CD4-positive, CD25-positive, alpha-beta regulatory T cell (primary cell): ENCODE data around the gene HCN4. TPM values are rescaled to one million over a fixed set of nuclear protein-coding genes. Genes with fewer than 3 reads are reported as not detected.

Experiments used
- ATAC-seq, 2 donors: fragments of 150-1000 bp; cut with Tn5 transposase; one replicate each; pipeline ENCODE4 v1.10.0; 2021; ENCODE audit warnings: low read depth in 2 of 2, moderate number of reproducible peaks in 2 of 2, moderate library complexity in 1 of 2
- DNase-seq, 3 donors: peaks; one replicate each; pipeline versions ENCODE4 v3.0.0 to v3.0.0-alpha.2; 2012 to 2022; ENCODE audit warnings: mixed read lengths in 1 of 3
- H3K27ac ChIP-seq: one replicate; pipeline ENCODE4 v1.7.0; 2013; ENCODE audit warnings: mild to moderate bottlenecking, low read length; ENCODE audit not compliant: insufficient read depth, poor library complexity, severe bottlenecking
- H3K27me3 ChIP-seq: one replicate; pipeline ENCODE4 v1.7.0; 2013; ENCODE audit warnings: low read length; ENCODE audit not compliant: control insufficient read depth, insufficient read depth
- H3K36me3 ChIP-seq: one replicate; pipeline ENCODE4 v1.7.0; 2013; ENCODE audit warnings: mild to moderate bottlenecking, low read length, moderate library complexity; ENCODE audit not compliant: control insufficient read depth, insufficient read depth
- H3K4me1 ChIP-seq: 2 replicates; pipeline ENCODE4 v1.7.0; 2013; ENCODE audit warnings: mild to moderate bottlenecking, low read length; ENCODE audit not compliant: insufficient read depth, control insufficient read depth, poor library complexity, severe bottlenecking
- H3K4me3 ChIP-seq: one replicate; pipeline ENCODE4 v1.7.0; 2013; ENCODE audit warnings: low read depth, mild to moderate bottlenecking, low read length, moderate library complexity
- H3K9me3 ChIP-seq, 2 experiments: 1 replicate in 1 of 2; 2 replicates in 1 of 2; pipeline ENCODE4 v1.7.0; 2013; ENCODE audit warnings: low read length in 2 of 2, mild to moderate bottlenecking in 1 of 2, moderate library complexity in 1 of 2; ENCODE audit not compliant: control insufficient read depth in 2 of 2
- H3K27ac Mint-ChIP-seq, 3 donors: one replicate each; pipeline ENCODE4 v1.8.0; 2020 to 2022; ENCODE audit warnings: mild to moderate bottlenecking in 3 of 3, mixed read lengths in 3 of 3, moderate library complexity in 2 of 3
- H3K27me3 Mint-ChIP-seq: one replicate; pipeline ENCODE4 v1.8.0; 2022; ENCODE audit warnings: mild to moderate bottlenecking, mixed read lengths
- H3K36me3 Mint-ChIP-seq: one replicate; pipeline ENCODE4 v1.8.0; 2020; ENCODE audit warnings: mixed read lengths
- H3K4me1 Mint-ChIP-seq, 4 donors: one replicate each; pipeline ENCODE4 v1.8.0; 2020 to 2022; ENCODE audit warnings: mixed read lengths in 4 of 4, mild to moderate bottlenecking in 1 of 4
- H3K4me3 Mint-ChIP-seq, 4 donors: one replicate each; pipeline ENCODE4 v1.8.0; 2020 to 2022; ENCODE audit warnings: mild to moderate bottlenecking in 4 of 4, mixed read lengths in 4 of 4, moderate library complexity in 3 of 4
- H3K9me3 Mint-ChIP-seq, 7 donors: one replicate each; pipeline ENCODE4 v1.8.0; 2020 to 2022; ENCODE audit warnings: mixed read lengths in 7 of 7, mild to moderate bottlenecking in 3 of 7, moderate library complexity in 2 of 7
- polyA plus RNA-seq, 4 donors: library from polyadenylated mRNA; unstranded; fragments of 300-500 nt; fragmentation: Illumina TruSeq; gene quantifications; one replicate each; pipeline ENCODE4 v1.2.3, GENCODE V29; 2021
- total RNA-seq: library from RNA; stranded (reverse); gene quantifications from one replicate; pipeline ENCODE4 v1.2.3, GENCODE V29; 2022

HCN4 gene
- total and polyA plus RNA-seq, 5 donors from 2014 or later = not detected

- no peak overlapping the region for H3K27ac Mint-ChIP-seq
- H3K27ac ChIP-seq = no peak overlapping the region
- no peak overlapping the region for H3K4me3 Mint-ChIP-seq
- no peaks in the 10 kb centered on the region for H3K36me3 Mint-ChIP-seq
- no peaks in the 10 kb centered on the region for H3K9me3 Mint-ChIP-seq
- H3K4me3 ChIP-seq = no peak overlapping the region
- H3K4me1 ChIP-seq = no peaks in the 10 kb centered on the region
- H3K36me3 ChIP-seq = no peaks in the 10 kb centered on the region
- peaks cover 8% of the 10 kb centered on the region for H3K27me3 Mint-ChIP-seq
- H3K4me1 Mint-ChIP-seq = peaks cover 0 to 16% (median 2%) of the 10 kb centered on the region in 4 donors
- H3K27me3 ChIP-seq = no peaks in the 10 kb centered on the region
- H3K9me3 ChIP-seq = no peaks in the 10 kb centered on the region
- DNase-seq = no peak
- no peak for ATAC-seq
Observed at GRCh38 chr15:73282567-73283365, 86.0 kb downstream of the HCN4 start.

GRCh38 chr15:73275862-73276261 is 92.9 kb downstream of the HCN4 start:
- Mint-ChIP-seq H3K4me3 (no peak overlapping the region), H3K36me3 (no peaks in the 10 kb centered on the region), H3K9me3 (no peaks in the 10 kb centered on the region), H3K27ac (no peak overlapping the region), H3K4me1 (peaks cover 0 to 5% (median 0%) of the 10 kb centered on the region in 4 donors), H3K27me3 (peaks cover 24% of the 10 kb centered on the region)
- H3K4me3 ChIP-seq = no peak overlapping the region
- H3K27ac ChIP-seq = no peak overlapping the region
- H3K4me1 ChIP-seq = no peaks in the 10 kb centered on the region
- H3K36me3 ChIP-seq = no peaks in the 10 kb centered on the region
- H3K27me3 ChIP-seq = no peaks in the 10 kb centered on the region
- no peak for DNase-seq
- H3K9me3 ChIP-seq = no peaks in the 10 kb centered on the region
- ATAC-seq = no peak

GRCh38 chr15:73273181-73274002 is 95.4 kb downstream of the HCN4 start:
- H3K9me3 Mint-ChIP-seq = no peaks in the 10 kb centered on the region
- peaks cover 24% of the 10 kb centered on the region for H3K27me3 Mint-ChIP-seq
- H3K36me3 Mint-ChIP-seq = no peaks in the 10 kb centered on the region
- ATAC-seq (peak; percentile 42 to 45), DNase-seq (peak; percentile 10 to 59 (median 30))
- Histone ChIP-seq H3K4me1 (no peaks in the 10 kb centered on the region), H3K4me3 (no peak overlapping the region), H3K27me3 (no peaks in the 10 kb centered on the region), H3K36me3 (no peaks in the 10 kb centered on the region), H3K27ac (no peak overlapping the region), H3K9me3 (no peaks in the 10 kb centered on the region)
- H3K4me3 Mint-ChIP-seq = no peak overlapping the region
- H3K27ac Mint-ChIP-seq = no peak overlapping the region
- peaks cover 0 to 5% (median 0%) of the 10 kb centered on the region in 4 donors for H3K4me1 Mint-ChIP-seq

GRCh38 chr15:73270366-73271097 is 98.2 kb downstream of the HCN4 start:
- Histone ChIP-seq H3K4me1 (no peaks in the 10 kb centered on the region), H3K4me3 (no peak overlapping the region), H3K27ac (no peak overlapping the region), H3K27me3 (no peaks in the 10 kb centered on the region), H3K9me3 (no peaks in the 10 kb centered on the region), H3K36me3 (no peaks in the 10 kb centered on the region)
- DNase-seq (no peak), ATAC-seq (no peak)
- Mint-ChIP-seq H3K27ac (no peak overlapping the region), H3K36me3 (no peaks in the 10 kb centered on the region), H3K4me1 (peaks cover 0 to 5% (median 0%) of the 10 kb centered on the region in 4 donors), H3K4me3 (no peak overlapping the region), H3K27me3 (peaks cover 21% of the 10 kb centered on the region), H3K9me3 (no peaks in the 10 kb centered on the region)

Other genes with a start within 250 kb of the HCN4 start
- not detected for gene REC114, start 74.2 kb upstream of the HCN4 start, total RNA-seq
- gene REC114, start 74.2 kb upstream of the HCN4 start, polyA plus RNA-seq = not detected